Prostate gland (tissue), 2 donors: Measurements from ENCODE around the gene VAPB.

Experiments used
- POLR2A ChIP-seq: fragments of 450-650 bp; IDR thresholded peaks from one replicate; pipeline ENCODE4 v1.6.1; 2016; ENCODE audit warnings: antibody characterized with exemption, mild to moderate bottlenecking
- POLR2AphosphoS5 ChIP-seq: sonication (generic); formaldehyde crosslinking; IDR thresholded peaks from one replicate; pipeline ENCODE4 v1.6.1; 2017; ENCODE audit warnings: antibody characterized with exemption
- TF ChIP-seq, protein P1 (sequence below), 4 experiments: fragments of 200-600 bp in 2 of 4; fragments of 450-650 bp in 2 of 4; sonication (generic) in 2 of 4; IDR thresholded peaks; 1 replicate in 3 of 4; 2 replicates in 1 of 4; pipeline ENCODE4 v1.5.1; 2016 to 2019; ENCODE audit warnings: antibody characterized with exemption in 4 of 4, mild to moderate bottlenecking in 2 of 4, moderate library complexity in 2 of 4

DNA sequence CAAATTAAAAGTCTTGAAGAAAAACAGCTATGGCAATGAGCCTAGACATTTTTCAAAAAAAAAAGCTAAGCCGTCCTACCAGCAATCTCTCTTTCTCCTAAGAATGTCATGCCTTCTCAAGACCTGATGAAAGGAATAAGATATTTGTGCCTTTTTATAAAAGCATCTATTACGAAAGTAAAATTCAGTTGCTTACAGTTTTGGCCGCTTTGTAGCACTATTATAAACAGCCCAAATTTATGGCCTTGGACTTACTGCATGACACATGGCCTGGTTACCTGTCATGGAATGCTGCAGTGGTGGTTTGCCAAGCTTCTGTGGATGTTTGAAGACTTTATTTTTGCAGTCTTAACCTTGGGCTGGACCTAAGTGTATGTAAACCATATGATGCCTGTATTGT lies 22.2 kb upstream of the VAPB start:
- no peak for TF ChIP-seq POLR2A
- TF ChIP-seq, protein P1, sequence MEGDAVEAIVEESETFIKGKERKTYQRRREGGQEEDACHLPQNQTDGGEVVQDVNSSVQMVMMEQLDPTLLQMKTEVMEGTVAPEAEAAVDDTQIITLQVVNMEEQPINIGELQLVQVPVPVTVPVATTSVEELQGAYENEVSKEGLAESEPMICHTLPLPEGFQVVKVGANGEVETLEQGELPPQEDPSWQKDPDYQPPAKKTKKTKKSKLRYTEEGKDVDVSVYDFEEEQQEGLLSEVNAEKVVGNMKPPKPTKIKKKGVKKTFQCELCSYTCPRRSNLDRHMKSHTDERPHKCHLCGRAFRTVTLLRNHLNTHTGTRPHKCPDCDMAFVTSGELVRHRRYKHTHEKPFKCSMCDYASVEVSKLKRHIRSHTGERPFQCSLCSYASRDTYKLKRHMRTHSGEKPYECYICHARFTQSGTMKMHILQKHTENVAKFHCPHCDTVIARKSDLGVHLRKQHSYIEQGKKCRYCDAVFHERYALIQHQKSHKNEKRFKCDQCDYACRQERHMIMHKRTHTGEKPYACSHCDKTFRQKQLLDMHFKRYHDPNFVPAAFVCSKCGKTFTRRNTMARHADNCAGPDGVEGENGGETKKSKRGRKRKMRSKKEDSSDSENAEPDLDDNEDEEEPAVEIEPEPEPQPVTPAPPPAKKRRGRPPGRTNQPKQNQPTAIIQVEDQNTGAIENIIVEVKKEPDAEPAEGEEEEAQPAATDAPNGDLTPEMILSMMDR (IDR thresholded peaks at IDR 0.05), result no peak
- no peak for TF ChIP-seq POLR2AphosphoS5
